GM19452 (cell line): ENCODE data around the gene HLA-DOB.
A peak's percentile ranks its signal among the peaks of the same experiment; 100 is the strongest.

Experiments
- ATAC-seq: cut with Tn5 transposase; IDR thresholded peaks from one replicate; pipeline ENCODE4 v1.9.1; 2021; ENCODE audit not compliant: unreplicated experiment

HLA-DOB gene

GRCh38 chr6:32843979-32844838 lies 27.4 kb upstream of the HLA-DOB start, which contains the start of gene PSMB8:
Gene PSMB8 (minus strand): TSS chr6:32844047. CDS start chr6:32843996, 51 bp downstream.
- peak; percentile 73 for ATAC-seq

DNA sequence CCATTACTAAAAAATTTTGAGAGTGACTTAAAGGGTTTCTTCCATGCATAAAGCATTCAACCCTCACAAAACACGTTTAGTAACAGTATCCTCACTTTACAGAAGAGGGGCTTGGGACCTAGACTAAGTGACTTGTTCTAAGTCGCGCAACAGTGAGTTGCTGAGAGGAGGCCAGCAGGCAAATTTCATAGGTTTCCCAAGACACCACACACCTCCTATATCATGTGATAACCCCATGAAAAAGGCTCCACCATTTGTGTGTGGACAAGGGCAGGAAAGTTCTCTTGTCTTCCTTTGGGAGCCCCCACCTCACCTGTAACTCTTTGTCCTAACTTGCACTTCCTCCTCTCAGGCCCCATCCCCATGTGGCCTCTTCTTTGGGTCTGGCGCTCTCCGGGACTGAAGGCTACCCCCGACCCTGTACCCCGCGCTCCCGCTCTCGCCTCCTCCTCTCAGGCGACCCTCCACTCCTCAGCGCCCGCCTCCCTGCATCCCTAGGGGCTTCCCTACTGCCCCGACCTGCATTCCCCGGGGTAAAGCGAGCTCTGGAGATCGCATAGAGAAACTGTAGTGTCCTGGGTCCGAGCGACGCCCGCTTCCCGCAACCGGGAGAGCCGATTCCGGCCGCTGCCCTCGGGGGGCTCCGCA lies 26.7 kb upstream of the HLA-DOB start:
- ATAC-seq = no peak

DNA sequence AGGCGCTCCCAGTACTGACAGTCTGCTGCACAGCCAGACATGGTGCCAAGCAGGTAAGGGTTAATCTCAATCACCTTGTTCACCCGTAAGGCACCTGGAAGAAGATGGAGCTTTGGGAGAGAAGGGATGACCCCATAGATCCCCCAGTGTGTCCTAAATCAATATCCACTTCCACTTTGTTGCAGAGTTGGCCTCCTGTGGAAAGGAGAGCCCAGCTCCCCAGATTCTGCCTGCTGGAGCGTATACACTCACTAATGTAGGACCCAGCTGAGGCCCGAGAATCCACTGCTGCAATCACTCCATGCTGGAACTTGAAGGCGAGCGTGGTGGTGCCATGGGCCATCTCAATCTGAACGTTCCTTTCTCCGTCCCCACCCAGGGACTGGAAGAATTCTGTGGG lies 25.9 kb upstream of the HLA-DOB start:
- ATAC-seq = no peak

DNA sequence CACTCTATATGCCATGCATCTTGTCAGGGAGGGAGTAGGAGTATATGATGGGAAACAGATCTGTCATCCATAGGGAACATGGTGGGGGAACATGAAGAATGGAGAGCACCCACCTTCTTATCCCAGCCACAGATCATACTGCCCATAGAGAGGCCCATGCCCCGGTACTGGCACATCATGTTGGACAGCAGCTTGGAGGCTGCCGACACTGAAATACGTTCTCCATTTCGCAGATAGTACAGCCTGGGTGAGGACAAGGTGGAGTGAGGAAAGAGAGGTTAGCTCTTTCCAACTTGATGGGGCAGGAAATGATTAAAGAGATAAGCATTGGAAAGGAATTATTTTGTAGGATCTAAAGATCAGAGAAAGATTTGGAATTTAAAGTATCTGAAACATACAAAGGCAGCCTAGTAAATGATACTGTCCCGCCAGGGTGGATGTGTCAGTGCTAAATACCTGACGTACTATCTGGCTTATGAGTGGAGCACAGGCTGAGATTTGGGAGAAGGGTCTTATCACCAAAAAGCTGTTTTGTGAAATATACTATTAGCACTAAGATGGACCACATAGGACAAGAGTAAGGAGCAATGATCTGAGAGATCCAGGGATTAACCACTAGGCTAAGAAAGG lies 25.3 kb upstream of the HLA-DOB start:
- no peak for ATAC-seq

DNA sequence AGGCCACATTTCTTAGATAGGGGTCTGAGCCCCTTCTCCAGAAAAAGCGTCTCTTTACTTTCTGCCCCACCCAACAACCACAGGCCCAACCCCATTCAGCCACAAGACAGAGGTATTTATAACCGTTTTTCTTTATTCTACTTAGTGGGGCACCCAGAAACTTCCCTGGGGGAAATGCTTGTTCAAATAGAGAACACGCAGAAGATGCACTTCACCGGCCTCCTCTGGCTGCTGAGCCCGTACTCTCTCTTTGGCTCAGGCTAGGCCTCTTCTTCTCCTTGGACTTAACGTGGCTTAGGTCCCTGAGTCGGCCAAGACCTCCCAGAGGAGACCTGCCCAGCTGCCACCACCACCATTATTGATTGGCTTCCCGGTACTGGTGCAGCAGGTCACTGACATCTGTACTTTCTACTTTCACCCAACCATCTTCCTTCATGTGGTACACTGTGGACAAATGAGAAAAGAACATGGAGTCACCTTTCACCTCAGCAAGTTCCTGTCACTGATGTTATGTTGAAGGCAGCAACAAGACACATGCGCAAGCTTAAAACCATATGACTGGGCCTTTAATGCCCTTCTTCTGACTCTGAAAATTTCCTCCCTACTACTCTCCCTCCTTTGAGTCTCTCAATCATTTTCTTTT lies 23.9 kb upstream of the HLA-DOB start:
- no peak for ATAC-seq

DNA sequence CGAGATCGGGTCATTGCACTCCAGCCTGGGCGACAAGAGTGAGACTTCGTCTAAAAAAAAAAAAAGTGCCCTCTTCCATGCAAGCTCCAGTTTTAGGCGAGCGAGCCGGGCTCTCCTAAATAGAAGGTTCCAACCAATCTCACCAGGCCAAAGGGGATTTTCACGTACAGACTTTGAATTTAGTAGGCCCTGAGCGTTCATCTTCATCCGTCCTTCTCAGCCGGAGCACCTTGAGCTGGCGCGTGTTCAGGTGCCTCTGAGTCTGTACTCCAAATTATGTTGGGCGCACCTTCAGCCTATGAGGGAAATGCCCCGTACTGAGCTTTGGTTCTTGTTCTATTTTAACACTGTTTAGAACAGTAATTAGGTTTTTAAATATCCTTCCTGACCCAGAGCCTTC lies 22.6 kb upstream of the HLA-DOB start:
- no peak for ATAC-seq

- peak; percentile 67 for ATAC-seq
Observed at GRCh38 chr6:32838114-32838958, 21.5 kb upstream of the HLA-DOB start, which contains the start of gene TAP2. Gene TAP2 (minus strand): TSS chr6:32838739. CDS start chr6:32838233, 506 bp downstream.

GRCh38 chr6:32837651-32838113 lies 20.9 kb upstream of the HLA-DOB start:
- ATAC-seq = no peak

- ATAC-seq = no peak
Observed at GRCh38 chr6:32836873-32837272, 20.1 kb upstream of the HLA-DOB start.

DNA sequence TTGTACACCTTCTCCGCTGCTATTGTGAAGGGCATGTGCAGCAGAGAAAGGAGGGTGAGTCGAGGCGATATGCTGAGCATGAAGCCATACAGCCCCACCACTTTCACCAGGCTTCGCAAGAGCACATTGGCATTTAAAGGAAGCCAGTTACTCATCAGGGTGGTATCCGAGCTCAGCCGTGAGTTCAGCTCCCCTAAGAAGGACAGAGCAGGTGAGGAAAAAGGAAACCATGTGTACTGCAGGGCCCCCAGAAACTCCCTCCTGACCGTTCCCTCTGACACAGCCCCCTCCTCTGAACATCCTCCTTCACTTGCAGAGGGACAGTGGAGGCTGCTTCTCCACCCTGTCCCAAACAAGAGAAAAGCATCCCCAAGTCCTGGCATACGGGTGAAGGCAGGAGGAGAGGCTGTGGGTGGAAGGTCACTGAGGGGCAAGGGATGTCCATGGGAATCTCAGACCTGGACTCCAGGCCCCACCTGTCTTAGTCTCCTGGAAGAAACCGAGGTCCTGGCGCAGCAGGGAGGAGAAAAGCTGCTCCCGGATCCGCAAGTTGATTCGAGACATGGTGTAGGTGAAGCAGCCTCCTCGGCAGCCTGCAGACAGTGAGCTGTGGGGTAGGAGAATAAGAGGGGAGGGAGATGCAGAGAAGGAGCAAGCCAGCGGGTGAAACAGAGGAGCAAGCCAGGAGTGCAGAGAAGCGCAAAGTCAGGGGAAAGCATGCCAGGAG lies 18.5 kb upstream of the HLA-DOB start:
- ATAC-seq = no peak

DNA sequence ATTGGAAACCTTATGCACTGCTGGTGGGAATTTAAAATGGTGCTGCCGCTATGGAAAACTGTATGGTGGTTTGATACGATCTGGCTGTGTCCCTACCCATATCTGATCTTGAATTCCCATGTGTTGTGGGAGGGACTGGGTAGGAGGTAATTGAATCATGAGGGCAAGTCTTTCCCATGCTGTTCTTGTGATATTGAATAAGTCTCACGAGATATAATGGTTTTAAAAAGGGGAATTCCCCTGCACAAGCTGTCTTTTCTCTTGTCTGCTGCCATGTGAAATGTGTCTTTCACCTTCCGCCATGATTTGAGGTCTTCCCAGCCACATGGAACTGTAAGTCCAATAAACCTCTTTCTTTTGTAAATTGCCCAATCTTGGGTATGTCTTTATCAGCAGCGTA lies 16.9 kb upstream of the HLA-DOB start:
- no peak for ATAC-seq

- no peak for ATAC-seq
Observed at GRCh38 chr6:32832535-32832934, 15.7 kb upstream of the HLA-DOB start.

GRCh38 chr6:32830936-32831335 lies 14.1 kb upstream of the HLA-DOB start:
- ATAC-seq = no peak

DNA sequence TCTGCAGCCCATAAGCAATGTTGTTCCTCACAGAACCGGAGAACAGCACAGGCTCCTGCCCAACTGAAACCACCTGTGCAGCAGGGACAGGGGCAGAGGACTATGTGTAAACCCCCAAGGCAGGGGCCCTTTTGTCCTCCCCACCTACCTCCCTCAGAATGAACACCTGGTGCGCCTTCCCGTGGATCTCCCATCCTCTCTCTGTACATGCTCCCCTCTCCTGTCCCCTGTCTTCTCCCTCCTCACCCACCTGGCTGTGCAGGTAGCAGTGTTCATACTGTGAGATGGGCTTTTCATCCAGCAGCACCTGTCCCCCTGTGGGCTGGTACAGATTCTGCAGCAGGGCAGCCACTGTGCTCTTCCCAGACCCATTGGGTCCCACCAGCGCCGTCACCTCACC lies 13.2 kb upstream of the HLA-DOB start:
- ATAC-seq = no peak

DNA sequence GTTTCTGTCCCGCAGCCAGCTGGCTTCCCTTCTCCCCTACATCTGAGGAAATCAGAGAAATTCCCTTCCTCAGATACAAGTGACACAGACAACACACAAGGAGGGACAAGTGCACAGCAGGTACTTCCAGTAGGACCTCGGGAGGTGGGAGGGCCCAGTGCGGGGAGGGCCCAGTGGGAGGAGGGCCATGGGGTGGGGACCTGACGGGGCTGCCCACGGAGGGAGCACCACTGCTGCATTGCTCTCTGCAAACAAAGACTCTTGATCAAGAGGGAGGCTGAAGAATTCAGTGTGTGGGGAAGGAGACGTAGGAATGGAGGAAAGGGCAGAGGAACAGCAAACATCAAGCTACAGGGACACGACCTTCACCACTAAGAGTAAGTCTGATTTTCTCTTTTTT lies 12.7 kb upstream of the HLA-DOB start:
- ATAC-seq = no peak

- ATAC-seq = no peak
Observed at GRCh38 chr6:32827025-32827424, 10.2 kb upstream of the HLA-DOB start.

DNA sequence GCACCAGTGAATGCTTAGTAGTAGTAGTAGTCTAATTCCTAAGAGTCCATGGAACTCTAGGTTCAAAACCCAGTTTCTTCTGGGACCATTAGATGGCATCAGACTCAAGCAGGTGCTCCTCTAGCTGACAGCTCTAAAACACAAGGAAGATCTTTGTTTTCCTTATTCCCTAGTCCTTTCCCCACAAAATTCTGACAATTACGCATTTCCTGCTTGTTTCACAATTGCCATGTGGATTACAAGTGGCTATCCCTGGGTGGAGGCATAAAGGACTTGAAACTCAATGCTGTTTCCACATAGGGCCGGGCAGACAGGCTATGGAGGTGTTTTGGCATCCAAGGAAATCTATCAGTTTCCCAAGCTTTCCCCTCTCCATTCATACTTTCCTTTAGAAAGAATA lies 9.2 kb upstream of the HLA-DOB start:
- no peak for ATAC-seq

- no peak for ATAC-seq
Observed at GRCh38 chr6:32819729-32820128, 2.9 kb upstream of the HLA-DOB start.

GRCh38 chr6:32818867-32819266 lies 2.1 kb upstream of the HLA-DOB start:
- no peak for ATAC-seq

DNA sequence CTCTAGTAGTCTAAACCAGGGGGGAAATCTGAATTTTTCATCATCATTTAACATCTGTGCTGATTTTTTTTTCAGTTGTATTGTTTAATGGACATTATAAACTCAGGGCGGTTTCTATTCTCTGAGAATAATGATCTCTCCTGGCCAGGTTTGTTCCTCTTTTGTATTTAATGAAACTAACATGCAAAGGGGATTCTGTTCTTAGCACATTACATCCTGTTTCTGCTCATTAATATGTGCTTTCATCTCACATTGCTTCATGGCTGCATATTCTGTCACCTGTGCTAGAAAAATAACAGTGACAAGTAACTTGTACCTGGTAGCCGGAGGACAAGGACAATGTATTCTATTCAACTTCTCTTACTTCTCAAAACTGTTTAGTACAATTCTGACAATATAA lies 806 bp downstream of the HLA-DOB start:
- ATAC-seq = peak; percentile 51
